ENCODE data around the gene GLIPR1L1. TPM values are rescaled to one million over a fixed set of nuclear protein-coding genes. Genes with fewer than 3 reads are reported as not detected.

The GLIPR1L1 gene
- total and polyA plus RNA-seq, 2 of the 8 experiments (the other 6 are each of a cell fraction or from before 2014, with no cell fraction given), result 1.2 to 1.7 TPM

DNA sequence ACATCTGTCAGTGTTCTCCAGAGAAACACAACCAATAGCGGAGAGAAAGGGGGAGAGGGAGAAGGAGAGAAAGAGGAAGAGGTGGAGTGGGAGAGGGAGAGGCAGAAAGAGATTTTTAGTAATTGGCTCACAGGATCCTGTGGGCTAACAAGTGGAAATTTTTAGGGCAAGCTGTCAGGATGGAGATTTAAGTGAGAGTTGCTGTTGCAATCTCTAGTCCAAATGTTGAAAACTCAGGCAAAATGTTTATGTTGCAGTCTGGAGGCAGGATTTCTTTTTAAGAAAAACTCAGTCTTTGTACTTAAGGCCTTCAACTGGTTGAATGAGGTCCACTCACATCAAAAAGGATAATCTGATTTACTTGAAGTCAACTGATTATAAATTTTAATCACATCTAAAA lies 43.9 kb downstream of the GLIPR1L1 start (continued):
- TF ChIP-seq, protein P1, sequence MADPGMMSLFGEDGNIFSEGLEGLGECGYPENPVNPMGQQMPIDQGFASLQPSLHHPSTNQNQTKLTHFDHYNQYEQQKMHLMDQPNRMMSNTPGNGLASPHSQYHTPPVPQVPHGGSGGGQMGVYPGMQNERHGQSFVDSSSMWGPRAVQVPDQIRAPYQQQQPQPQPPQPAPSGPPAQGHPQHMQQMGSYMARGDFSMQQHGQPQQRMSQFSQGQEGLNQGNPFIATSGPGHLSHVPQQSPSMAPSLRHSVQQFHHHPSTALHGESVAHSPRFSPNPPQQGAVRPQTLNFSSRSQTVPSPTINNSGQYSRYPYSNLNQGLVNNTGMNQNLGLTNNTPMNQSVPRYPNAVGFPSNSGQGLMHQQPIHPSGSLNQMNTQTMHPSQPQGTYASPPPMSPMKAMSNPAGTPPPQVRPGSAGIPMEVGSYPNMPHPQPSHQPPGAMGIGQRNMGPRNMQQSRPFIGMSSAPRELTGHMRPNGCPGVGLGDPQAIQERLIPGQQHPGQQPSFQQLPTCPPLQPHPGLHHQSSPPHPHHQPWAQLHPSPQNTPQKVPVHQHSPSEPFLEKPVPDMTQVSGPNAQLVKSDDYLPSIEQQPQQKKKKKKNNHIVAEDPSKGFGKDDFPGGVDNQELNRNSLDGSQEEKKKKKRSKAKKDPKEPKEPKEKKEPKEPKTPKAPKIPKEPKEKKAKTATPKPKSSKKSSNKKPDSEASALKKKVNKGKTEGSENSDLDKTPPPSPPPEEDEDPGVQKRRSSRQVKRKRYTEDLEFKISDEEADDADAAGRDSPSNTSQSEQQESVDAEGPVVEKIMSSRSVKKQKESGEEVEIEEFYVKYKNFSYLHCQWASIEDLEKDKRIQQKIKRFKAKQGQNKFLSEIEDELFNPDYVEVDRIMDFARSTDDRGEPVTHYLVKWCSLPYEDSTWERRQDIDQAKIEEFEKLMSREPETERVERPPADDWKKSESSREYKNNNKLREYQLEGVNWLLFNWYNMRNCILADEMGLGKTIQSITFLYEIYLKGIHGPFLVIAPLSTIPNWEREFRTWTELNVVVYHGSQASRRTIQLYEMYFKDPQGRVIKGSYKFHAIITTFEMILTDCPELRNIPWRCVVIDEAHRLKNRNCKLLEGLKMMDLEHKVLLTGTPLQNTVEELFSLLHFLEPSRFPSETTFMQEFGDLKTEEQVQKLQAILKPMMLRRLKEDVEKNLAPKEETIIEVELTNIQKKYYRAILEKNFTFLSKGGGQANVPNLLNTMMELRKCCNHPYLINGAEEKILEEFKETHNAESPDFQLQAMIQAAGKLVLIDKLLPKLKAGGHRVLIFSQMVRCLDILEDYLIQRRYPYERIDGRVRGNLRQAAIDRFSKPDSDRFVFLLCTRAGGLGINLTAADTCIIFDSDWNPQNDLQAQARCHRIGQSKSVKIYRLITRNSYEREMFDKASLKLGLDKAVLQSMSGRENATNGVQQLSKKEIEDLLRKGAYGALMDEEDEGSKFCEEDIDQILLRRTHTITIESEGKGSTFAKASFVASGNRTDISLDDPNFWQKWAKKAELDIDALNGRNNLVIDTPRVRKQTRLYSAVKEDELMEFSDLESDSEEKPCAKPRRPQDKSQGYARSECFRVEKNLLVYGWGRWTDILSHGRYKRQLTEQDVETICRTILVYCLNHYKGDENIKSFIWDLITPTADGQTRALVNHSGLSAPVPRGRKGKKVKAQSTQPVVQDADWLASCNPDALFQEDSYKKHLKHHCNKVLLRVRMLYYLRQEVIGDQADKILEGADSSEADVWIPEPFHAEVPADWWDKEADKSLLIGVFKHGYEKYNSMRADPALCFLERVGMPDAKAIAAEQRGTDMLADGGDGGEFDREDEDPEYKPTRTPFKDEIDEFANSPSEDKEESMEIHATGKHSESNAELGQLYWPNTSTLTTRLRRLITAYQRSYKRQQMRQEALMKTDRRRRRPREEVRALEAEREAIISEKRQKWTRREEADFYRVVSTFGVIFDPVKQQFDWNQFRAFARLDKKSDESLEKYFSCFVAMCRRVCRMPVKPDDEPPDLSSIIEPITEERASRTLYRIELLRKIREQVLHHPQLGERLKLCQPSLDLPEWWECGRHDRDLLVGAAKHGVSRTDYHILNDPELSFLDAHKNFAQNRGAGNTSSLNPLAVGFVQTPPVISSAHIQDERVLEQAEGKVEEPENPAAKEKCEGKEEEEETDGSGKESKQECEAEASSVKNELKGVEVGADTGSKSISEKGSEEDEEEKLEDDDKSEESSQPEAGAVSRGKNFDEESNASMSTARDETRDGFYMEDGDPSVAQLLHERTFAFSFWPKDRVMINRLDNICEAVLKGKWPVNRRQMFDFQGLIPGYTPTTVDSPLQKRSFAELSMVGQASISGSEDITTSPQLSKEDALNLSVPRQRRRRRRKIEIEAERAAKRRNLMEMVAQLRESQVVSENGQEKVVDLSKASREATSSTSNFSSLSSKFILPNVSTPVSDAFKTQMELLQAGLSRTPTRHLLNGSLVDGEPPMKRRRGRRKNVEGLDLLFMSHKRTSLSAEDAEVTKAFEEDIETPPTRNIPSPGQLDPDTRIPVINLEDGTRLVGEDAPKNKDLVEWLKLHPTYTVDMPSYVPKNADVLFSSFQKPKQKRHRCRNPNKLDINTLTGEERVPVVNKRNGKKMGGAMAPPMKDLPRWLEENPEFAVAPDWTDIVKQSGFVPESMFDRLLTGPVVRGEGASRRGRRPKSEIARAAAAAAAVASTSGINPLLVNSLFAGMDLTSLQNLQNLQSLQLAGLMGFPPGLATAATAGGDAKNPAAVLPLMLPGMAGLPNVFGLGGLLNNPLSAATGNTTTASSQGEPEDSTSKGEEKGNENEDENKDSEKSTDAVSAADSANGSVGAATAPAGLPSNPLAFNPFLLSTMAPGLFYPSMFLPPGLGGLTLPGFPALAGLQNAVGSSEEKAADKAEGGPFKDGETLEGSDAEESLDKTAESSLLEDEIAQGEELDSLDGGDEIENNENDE (IDR thresholded peaks at IDR 0.05; ENCODE audit: insufficient replicate concordance, low read length), result no peak
- TF ChIP-seq ZNF274 (IDR thresholded peaks at IDR 0.05; ENCODE audit: borderline replicate concordance, extremely low read depth, low read length) (no peak), RAD21 (IDR thresholded peaks at IDR 0.05 in 1 of 2, conservative IDR thresholded peaks at IDR 0.05 in 1 of 2; ENCODE audit: low read depth in 2 of 2, low read length in 2 of 2) (no peak), YY1 (IDR thresholded peaks at IDR 0.05; ENCODE audit: low read depth, low read length) (no peak), POU5F1 (IDR thresholded peaks at IDR 0.05; ENCODE audit: low read depth, low read length) (no peak)
